ENCODE measurements around the gene IL23R. TPM values are rescaled to one million over a fixed set of nuclear protein-coding genes. Genes with fewer than 3 reads are reported as not detected.
A peak's percentile ranks its signal among the peaks of the same experiment; 100 is the strongest.

IL23R gene
- total RNA-seq, 2 donors from 2014 or later = not detected

DNA sequence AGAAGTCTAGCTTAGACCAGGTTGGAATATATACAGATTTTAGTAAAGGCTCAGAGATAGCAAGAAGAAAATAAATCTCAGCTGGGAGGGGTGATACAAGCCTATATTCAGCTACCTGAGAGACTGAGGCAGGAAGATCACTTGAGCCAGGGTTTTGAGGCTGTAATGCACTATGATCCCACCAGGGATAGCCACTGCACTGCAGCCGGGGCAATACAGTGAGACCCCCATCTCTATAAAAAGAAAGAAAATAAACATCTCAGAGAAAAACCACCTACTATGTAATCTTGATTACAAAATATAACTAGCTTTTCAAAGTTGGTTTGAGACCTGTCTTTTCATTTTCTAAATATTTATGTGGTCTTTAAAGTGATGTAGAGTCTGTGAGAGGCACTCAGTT lies 47.7 kb downstream of the IL23R start:
- H3K4me3 Mint-ChIP-seq = no peak overlapping the region
- WGBS, 2 experiments (ENCODE audit: insufficient coverage in 1 of 2, insufficient read length in 1 of 2) = 100% methylated on average over 1 of the region's 1 CpG; no CpG with 5 or more reads in 1 of the 2 experiments
- H3K27me3 Mint-ChIP-seq (ENCODE audit: insufficient read depth) = no peaks in the 10 kb centered on the region

DNA sequence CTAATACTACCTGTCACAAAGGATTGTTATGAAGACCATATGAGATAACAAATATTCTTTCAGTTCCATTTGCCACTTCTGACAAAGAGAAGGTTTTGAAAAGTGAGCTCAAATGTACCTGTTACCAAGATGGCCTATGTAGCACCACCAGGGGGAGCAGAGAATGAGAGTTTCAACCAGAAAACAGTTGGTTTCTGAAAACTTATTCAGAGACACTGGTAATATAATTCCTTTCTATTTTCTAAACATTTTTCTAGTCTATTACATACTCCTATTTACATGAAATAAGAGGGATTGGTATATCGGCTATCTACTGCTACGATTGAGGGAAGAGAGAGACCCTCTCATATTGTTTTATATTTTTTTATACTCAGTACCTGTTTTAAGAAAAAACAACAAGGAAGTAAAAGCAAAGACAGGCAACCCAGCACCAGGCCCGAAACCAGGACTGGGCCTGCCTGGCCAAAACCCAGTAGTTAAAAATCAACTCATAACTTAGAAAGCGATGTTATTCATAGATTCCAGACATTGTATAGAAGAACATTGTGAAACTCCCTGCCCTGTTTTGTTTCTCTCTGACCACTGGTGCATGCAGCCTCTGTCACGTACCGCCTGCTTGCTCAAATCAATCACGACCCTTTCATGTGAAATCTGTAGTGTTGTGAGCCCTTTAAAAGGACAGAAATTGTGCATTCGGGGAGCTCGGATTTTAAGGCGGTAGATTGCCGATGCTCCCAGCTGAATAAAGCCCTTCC lies 48.3 kb downstream of the IL23R start:
- Mint-ChIP-seq H3K9me3 (no peaks in the 10 kb centered on the region), H3K27me3 (ENCODE audit: insufficient read depth) (no peaks in the 10 kb centered on the region), H3K4me3 (no peak overlapping the region), H3K27ac (no peak overlapping the region), H3K4me1 (no peaks in the 10 kb centered on the region), H3K36me3 (ENCODE audit: low read depth) (no peaks in the 10 kb centered on the region)
- H3K27me3 ChIP-seq (ENCODE audit: control insufficient read depth, insufficient read depth, low read length, poor library complexity, severe bottlenecking) = no peaks in the 10 kb centered on the region
- no peak overlapping the region for H3K27ac ChIP-seq (ENCODE audit: low read depth, low read length)
- H3K36me3 ChIP-seq (ENCODE audit: control insufficient read depth, insufficient read depth, low read length) = no peaks in the 10 kb centered on the region
- H3K4me3 ChIP-seq (ENCODE audit: low read length) = no peak overlapping the region
- no peaks in the 10 kb centered on the region for H3K9me3 ChIP-seq (ENCODE audit: control insufficient read depth, low read length)
- TF ChIP-seq, protein P1, sequence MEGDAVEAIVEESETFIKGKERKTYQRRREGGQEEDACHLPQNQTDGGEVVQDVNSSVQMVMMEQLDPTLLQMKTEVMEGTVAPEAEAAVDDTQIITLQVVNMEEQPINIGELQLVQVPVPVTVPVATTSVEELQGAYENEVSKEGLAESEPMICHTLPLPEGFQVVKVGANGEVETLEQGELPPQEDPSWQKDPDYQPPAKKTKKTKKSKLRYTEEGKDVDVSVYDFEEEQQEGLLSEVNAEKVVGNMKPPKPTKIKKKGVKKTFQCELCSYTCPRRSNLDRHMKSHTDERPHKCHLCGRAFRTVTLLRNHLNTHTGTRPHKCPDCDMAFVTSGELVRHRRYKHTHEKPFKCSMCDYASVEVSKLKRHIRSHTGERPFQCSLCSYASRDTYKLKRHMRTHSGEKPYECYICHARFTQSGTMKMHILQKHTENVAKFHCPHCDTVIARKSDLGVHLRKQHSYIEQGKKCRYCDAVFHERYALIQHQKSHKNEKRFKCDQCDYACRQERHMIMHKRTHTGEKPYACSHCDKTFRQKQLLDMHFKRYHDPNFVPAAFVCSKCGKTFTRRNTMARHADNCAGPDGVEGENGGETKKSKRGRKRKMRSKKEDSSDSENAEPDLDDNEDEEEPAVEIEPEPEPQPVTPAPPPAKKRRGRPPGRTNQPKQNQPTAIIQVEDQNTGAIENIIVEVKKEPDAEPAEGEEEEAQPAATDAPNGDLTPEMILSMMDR (conservative IDR thresholded peaks at IDR 0.05) = peak; percentile 87
- H3K9ac ChIP-seq (ENCODE audit: extremely low read depth, low read length, poor library complexity, severe bottlenecking) = no peak overlapping the region
- 84 to 96% methylated on average over 8 to 9 of the region's 11 CpGs for WGBS, 2 experiments (ENCODE audit: insufficient coverage in 1 of 2, insufficient read length in 1 of 2)
- no peaks in the 10 kb centered on the region for H3K4me1 ChIP-seq (ENCODE audit: control insufficient read depth, insufficient read depth, low read length)
- DNase-seq = peak; percentile 66

More for the DNA sequence above, 47.7 kb downstream of the IL23R start:
- no peaks in the 10 kb centered on the region for H3K4me1 ChIP-seq (ENCODE audit: control insufficient read depth, insufficient read depth, low read length)
- no peaks in the 10 kb centered on the region for H3K4me1 Mint-ChIP-seq
- no peak overlapping the region for H3K27ac Mint-ChIP-seq
- TF ChIP-seq, protein P1 (conservative IDR thresholded peaks at IDR 0.05) = no peak
- H3K27ac ChIP-seq (ENCODE audit: low read depth, low read length) = no peak overlapping the region
- no peak for DNase-seq
- no peaks in the 10 kb centered on the region for H3K36me3 Mint-ChIP-seq (ENCODE audit: low read depth)
- H3K9me3 ChIP-seq (ENCODE audit: control insufficient read depth, low read length) = no peaks in the 10 kb centered on the region
- no peaks in the 10 kb centered on the region for H3K27me3 ChIP-seq (ENCODE audit: control insufficient read depth, insufficient read depth, low read length, poor library complexity, severe bottlenecking)
- no peak overlapping the region for H3K9ac ChIP-seq (ENCODE audit: extremely low read depth, low read length, poor library complexity, severe bottlenecking)
- no peaks in the 10 kb centered on the region for H3K36me3 ChIP-seq (ENCODE audit: control insufficient read depth, insufficient read depth, low read length)
- no peak overlapping the region for H3K4me3 ChIP-seq (ENCODE audit: low read length)
- H3K9me3 Mint-ChIP-seq = no peaks in the 10 kb centered on the region

DNA sequence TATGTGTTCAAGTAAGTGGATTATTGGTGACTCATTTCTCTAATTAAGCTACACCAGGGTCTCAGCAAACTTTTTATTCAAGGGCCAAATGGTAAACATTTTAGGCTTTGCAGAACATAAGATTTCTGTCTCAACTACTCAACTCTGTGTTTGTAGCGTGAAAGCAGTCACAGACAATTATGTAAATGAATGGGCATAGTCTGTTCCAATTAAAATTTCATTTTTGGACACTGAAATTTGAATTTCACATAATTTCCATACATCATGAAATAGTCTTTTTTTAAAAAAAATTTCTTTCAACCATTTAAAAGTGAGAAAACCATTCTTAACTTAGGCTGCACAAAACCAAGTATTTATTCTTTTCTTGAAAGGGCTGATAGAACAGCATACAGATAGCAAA lies 50.1 kb downstream of the IL23R start:
- H3K27me3 Mint-ChIP-seq (ENCODE audit: insufficient read depth) = no peaks in the 10 kb centered on the region
- H3K27ac Mint-ChIP-seq = no peak overlapping the region
- no peaks in the 10 kb centered on the region for H3K9me3 Mint-ChIP-seq
- 100% methylated on average over 1 of the region's 1 CpG; no CpG with 5 or more reads in 1 of the 2 experiments for WGBS, 2 experiments (ENCODE audit: insufficient coverage in 1 of 2, insufficient read length in 1 of 2)
- H3K4me3 Mint-ChIP-seq = no peak overlapping the region
- Histone ChIP-seq H3K36me3 (ENCODE audit: control insufficient read depth, insufficient read depth, low read length) (no peaks in the 10 kb centered on the region), H3K9me3 (ENCODE audit: control insufficient read depth, low read length) (no peaks in the 10 kb centered on the region), H3K4me1 (ENCODE audit: control insufficient read depth, insufficient read depth, low read length) (no peaks in the 10 kb centered on the region), H3K4me3 (ENCODE audit: low read length) (no peak overlapping the region), H3K9ac (ENCODE audit: extremely low read depth, low read length, poor library complexity, severe bottlenecking) (no peak overlapping the region), H3K27ac (ENCODE audit: low read depth, low read length) (no peak overlapping the region), H3K27me3 (ENCODE audit: control insufficient read depth, insufficient read depth, low read length, poor library complexity, severe bottlenecking) (no peaks in the 10 kb centered on the region)
- no peaks in the 10 kb centered on the region for H3K36me3 Mint-ChIP-seq (ENCODE audit: low read depth)
- no peaks in the 10 kb centered on the region for H3K4me1 Mint-ChIP-seq
- TF ChIP-seq, protein P1 (conservative IDR thresholded peaks at IDR 0.05) = no peak
- no peak for DNase-seq
